GM10266 (cell line): ENCODE measurements around the gene TNF.

Experiments
- DNase-seq: peaks from one replicate; pipeline ENCODE4 v3.0.0; 2012; ENCODE audit errors: extremely low spot score
- CTCF ChIP-seq: IDR thresholded peaks from 2 replicates; pipeline ENCODE4 v1.5.1; 2012; ENCODE audit warnings: mild to moderate bottlenecking, low read depth; ENCODE audit not compliant: control insufficient read depth, insufficient read depth; ENCODE audit errors: missing control alignments

TNF gene

GRCh38 chr6:31559958-31560696 lies 15.2 kb upstream of the TNF start:
- peak; percentile 70 for DNase-seq
- no peak for TF ChIP-seq CTCF

- no peak for TF ChIP-seq CTCF
Observed at GRCh38 chr6:31560697-31561058, 14.7 kb upstream of the TNF start.

DNA sequence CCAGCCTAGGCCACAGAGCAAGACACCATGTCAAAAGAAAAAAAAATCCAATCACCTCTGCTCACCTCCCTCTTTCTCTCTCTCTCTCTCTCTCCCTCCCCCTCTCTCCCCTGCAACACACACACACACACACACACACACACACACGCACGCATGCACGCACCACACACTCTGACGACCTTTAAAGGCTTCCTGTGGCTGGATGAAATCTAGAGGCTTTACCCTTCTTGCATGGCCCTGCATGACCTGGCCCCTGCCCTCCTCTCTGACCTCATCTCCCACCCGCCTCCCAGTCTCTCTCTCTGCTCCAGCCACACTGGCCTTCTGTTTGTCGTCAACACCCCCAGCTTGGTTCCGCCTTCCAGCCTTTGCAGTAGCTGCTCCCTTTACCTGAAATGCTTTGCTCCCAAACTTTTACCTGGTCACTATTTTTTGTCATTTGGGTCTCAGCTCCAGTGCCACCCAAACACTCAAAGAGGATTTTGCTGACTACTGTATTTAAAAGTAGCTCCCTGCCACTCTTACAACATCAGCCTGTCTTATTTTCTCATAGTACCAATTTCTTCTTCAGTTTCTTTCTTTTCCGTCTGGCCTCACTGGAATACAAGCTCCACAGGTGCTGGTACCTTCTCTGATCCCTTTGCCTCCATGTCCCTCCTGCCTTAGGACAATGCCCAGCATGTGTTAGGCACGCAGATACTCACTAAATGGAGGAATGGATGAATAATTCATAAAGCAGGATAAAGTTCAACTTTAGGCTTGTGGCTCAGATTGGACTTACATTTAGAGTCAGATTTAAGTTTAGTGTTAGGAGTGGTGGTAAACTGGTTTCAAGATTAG lies 7.6 kb upstream of the TNF start:
- TF ChIP-seq CTCF = no peak
- no peak for DNase-seq

More at GRCh38 chr6:31560697-31561058, 14.7 kb upstream of the TNF start:
- no peak for DNase-seq

DNA sequence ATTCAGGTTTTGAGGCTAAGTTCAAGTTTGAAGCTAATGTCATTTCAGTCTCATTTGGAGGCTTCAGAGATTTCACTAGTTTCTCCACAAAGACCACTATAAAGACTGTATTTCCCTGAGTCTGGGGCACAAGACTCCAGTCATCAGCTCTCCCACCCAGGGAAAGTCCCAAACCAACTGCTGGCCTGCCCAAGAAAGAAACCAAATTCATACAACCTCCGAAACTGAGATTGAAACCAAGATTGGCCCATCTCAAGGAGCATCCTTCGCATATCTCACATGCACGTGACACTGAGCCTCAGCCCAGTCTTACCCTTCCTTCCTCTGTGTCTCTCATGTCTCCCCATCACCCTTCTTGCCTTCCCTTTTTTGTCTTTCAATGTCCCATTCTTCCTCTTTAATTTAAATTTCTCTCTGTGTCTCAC lies 6.8 kb upstream of the TNF start:
- TF ChIP-seq CTCF = no peak
- DNase-seq = peak; percentile 67

GRCh38 chr6:31569861-31570536 lies 5.4 kb upstream of the TNF start:
- no peak for DNase-seq
- no peak for TF ChIP-seq CTCF

- no peak for DNase-seq
- TF ChIP-seq CTCF = no peak
Observed at GRCh38 chr6:31572041-31572911, 3.1 kb upstream of the TNF start, which contains the start of gene LTA. TSS of gene LTA (plus strand) at chr6:31572289. CDS start at chr6:31572743, 454 bp downstream.
